SJSA1 (cell line): Measurements from ENCODE around the gene B3GAT1. TPM values are rescaled to one million over a fixed set of nuclear protein-coding genes. Genes with fewer than 3 reads are reported as not detected.

Source experiments
- DNase-seq, 2 experiments: peaks; one replicate each; pipeline ENCODE4 v3.0.0-alpha.2; 2015 to 2020; ENCODE audit warnings: low spot score in 2 of 2, low read depth in 1 of 2
- H3K27ac ChIP-seq: fragments of 250-450 bp; sonication (Bioruptor Pico); 2 replicates; pipeline ENCODE4 v1.5.1; 2020; ENCODE audit warnings: mild to moderate bottlenecking, moderate library complexity
- H3K27me3 ChIP-seq: fragments of 250-450 bp; sonication (Bioruptor Pico); replicated peaks from 2 replicates; pipeline ENCODE4 v1.5.1; 2020; ENCODE audit warnings: mild to moderate bottlenecking, moderate library complexity
- H3K36me3 ChIP-seq: fragments of 250-450 bp; sonication (Bioruptor Pico); 2 replicates; pipeline ENCODE4 v1.5.1; 2020; ENCODE audit warnings: mild to moderate bottlenecking
- H3K4me1 ChIP-seq: fragments of 250-450 bp; sonication (Bioruptor Pico); replicated peaks from 2 replicates; pipeline ENCODE4 v1.6.1; 2021; ENCODE audit warnings: mild to moderate bottlenecking
- H3K4me3 ChIP-seq: fragments of 250-450 bp; sonication (Bioruptor Pico); 2 replicates; pipeline ENCODE4 v1.5.1; 2020; ENCODE audit warnings: mild to moderate bottlenecking
- H3K9me3 ChIP-seq: fragments of 250-450 bp; sonication (Bioruptor Pico); replicated peaks from 2 replicates; pipeline ENCODE4 v1.5.1; 2020; ENCODE audit warnings: mild to moderate bottlenecking
- total RNA-seq: library from RNA; depleted of rRNA; stranded (reverse); fragments of >200 nt; shearing (Covaris generic); gene quantifications from 2 replicates; pipeline ENCODE4 v1.2.3, GENCODE V29; 2014

Gene B3GAT1
- total RNA-seq, 1 experiment from 2014 or later, result not detected

GRCh38 chr11:134373591-134374052 lies 38.4 kb downstream of the B3GAT1 start:
- H3K4me3 ChIP-seq, result no peak overlapping the region
- H3K27me3 ChIP-seq, result no peaks in the 10 kb centered on the region
- no peaks in the 10 kb centered on the region for H3K4me1 ChIP-seq
- no peaks in the 10 kb centered on the region for H3K9me3 ChIP-seq
- no peak for DNase-seq
- H3K27ac ChIP-seq, result no peak overlapping the region
- H3K36me3 ChIP-seq, result no peaks in the 10 kb centered on the region

GRCh38 chr11:134372961-134373360 lies 39.1 kb downstream of the B3GAT1 start:
- no peaks in the 10 kb centered on the region for H3K9me3 ChIP-seq
- H3K27ac ChIP-seq, result no peak overlapping the region
- no peaks in the 10 kb centered on the region for H3K36me3 ChIP-seq
- no peak overlapping the region for H3K4me3 ChIP-seq
- H3K4me1 ChIP-seq, result no peaks in the 10 kb centered on the region
- DNase-seq, result no peak
- H3K27me3 ChIP-seq, result no peaks in the 10 kb centered on the region

GRCh38 chr11:134372536-134372935 lies 39.5 kb downstream of the B3GAT1 start:
- Histone ChIP-seq H3K36me3 (no peaks in the 10 kb centered on the region), H3K27me3 (no peaks in the 10 kb centered on the region), H3K4me3 (no peak overlapping the region), H3K4me1 (no peaks in the 10 kb centered on the region), H3K27ac (no peak overlapping the region), H3K9me3 (no peaks in the 10 kb centered on the region)
- no peak for DNase-seq

- Histone ChIP-seq H3K4me3 (no peak overlapping the region), H3K36me3 (no peaks in the 10 kb centered on the region), H3K4me1 (no peaks in the 10 kb centered on the region), H3K27ac (no peak overlapping the region), H3K9me3 (no peaks in the 10 kb centered on the region), H3K27me3 (no peaks in the 10 kb centered on the region)
- DNase-seq, result no peak
Measured at GRCh38 chr11:134371436-134372185, 40.4 kb downstream of the B3GAT1 start.

- no peaks in the 10 kb centered on the region for H3K27me3 ChIP-seq
- H3K36me3 ChIP-seq, result no peaks in the 10 kb centered on the region
- no peak overlapping the region for H3K4me3 ChIP-seq
- no peaks in the 10 kb centered on the region for H3K9me3 ChIP-seq
- H3K4me1 ChIP-seq, result no peaks in the 10 kb centered on the region
- DNase-seq, result no peak
- no peak overlapping the region for H3K27ac ChIP-seq
Measured at GRCh38 chr11:134370526-134371435, 41.3 kb downstream of the B3GAT1 start.

- Histone ChIP-seq H3K4me1 (no peaks in the 10 kb centered on the region), H3K4me3 (no peak overlapping the region), H3K27me3 (no peaks in the 10 kb centered on the region), H3K36me3 (no peaks in the 10 kb centered on the region), H3K9me3 (no peaks in the 10 kb centered on the region), H3K27ac (no peak overlapping the region)
- no peak for DNase-seq
Measured at GRCh38 chr11:134369656-134370525, 42.2 kb downstream of the B3GAT1 start.

- Histone ChIP-seq H3K27me3 (no peaks in the 10 kb centered on the region), H3K4me1 (no peaks in the 10 kb centered on the region), H3K4me3 (no peak overlapping the region), H3K36me3 (no peaks in the 10 kb centered on the region), H3K27ac (no peak overlapping the region), H3K9me3 (no peaks in the 10 kb centered on the region)
- DNase-seq, result no peak
Measured at GRCh38 chr11:134367781-134368180, 44.3 kb downstream of the B3GAT1 start.

- H3K36me3 ChIP-seq, result no peaks in the 10 kb centered on the region
- H3K4me1 ChIP-seq, result no peaks in the 10 kb centered on the region
- no peaks in the 10 kb centered on the region for H3K9me3 ChIP-seq
Measured at GRCh38 chr11:134366254-134366653, 45.8 kb downstream of the B3GAT1 start.

GRCh38 chr11:134365011-134365925 lies 46.8 kb downstream of the B3GAT1 start:
- no peaks in the 10 kb centered on the region for H3K36me3 ChIP-seq
- H3K4me1 ChIP-seq, result no peaks in the 10 kb centered on the region
- no peaks in the 10 kb centered on the region for H3K27me3 ChIP-seq
- no peaks in the 10 kb centered on the region for H3K9me3 ChIP-seq
- H3K27ac ChIP-seq, result no peak overlapping the region
- DNase-seq, result no peak
- no peak overlapping the region for H3K4me3 ChIP-seq

More at GRCh38 chr11:134366254-134366653, 45.8 kb downstream of the B3GAT1 start:
- Histone ChIP-seq H3K27me3 (no peaks in the 10 kb centered on the region), H3K4me3 (no peak overlapping the region), H3K27ac (no peak overlapping the region)
- DNase-seq, result no peak

GRCh38 chr11:134364261-134364660 lies 47.8 kb downstream of the B3GAT1 start:
- Histone ChIP-seq H3K27ac (no peak overlapping the region), H3K9me3 (no peaks in the 10 kb centered on the region), H3K36me3 (no peaks in the 10 kb centered on the region), H3K27me3 (no peaks in the 10 kb centered on the region), H3K4me1 (no peaks in the 10 kb centered on the region), H3K4me3 (no peak overlapping the region)
- DNase-seq, result no peak

GRCh38 chr11:134363592-134363991 lies 48.5 kb downstream of the B3GAT1 start:
- no peaks in the 10 kb centered on the region for H3K4me1 ChIP-seq
- no peaks in the 10 kb centered on the region for H3K27me3 ChIP-seq
- no peak for DNase-seq
- no peak overlapping the region for H3K27ac ChIP-seq
- no peaks in the 10 kb centered on the region for H3K36me3 ChIP-seq
- H3K4me3 ChIP-seq, result no peak overlapping the region
- no peaks in the 10 kb centered on the region for H3K9me3 ChIP-seq

- no peak overlapping the region for H3K4me3 ChIP-seq
- no peaks in the 10 kb centered on the region for H3K27me3 ChIP-seq
- no peaks in the 10 kb centered on the region for H3K4me1 ChIP-seq
- no peak for DNase-seq
- no peak overlapping the region for H3K27ac ChIP-seq
- no peaks in the 10 kb centered on the region for H3K36me3 ChIP-seq
- H3K9me3 ChIP-seq, result no peaks in the 10 kb centered on the region
Measured at GRCh38 chr11:134363161-134363560, 48.9 kb downstream of the B3GAT1 start.
